RWPE2 (cell line): Measurements from ENCODE around the gene CA6.

Source experiments
- ATAC-seq: fragments of 200-7000 bp; cut with Tn5 transposase; 3 replicates; pipeline ENCODE4 v1.9.1; 2021; ENCODE audit warnings: low read depth
- DNase-seq: peaks from one replicate; pipeline ENCODE4 v3.0.0-alpha.2; 2020; ENCODE audit warnings: low spot score
- H3K27ac ChIP-seq: fragments of 450-650 bp; 2 replicates; pipeline ENCODE4 v1.5.1; 2017; ENCODE audit warnings: mild to moderate bottlenecking; ENCODE audit not compliant: poor library complexity, severe bottlenecking
- H3K27me3 ChIP-seq: fragments of 250-450 bp; sonication (Bioruptor Pico); 2 replicates; pipeline ENCODE4 v1.5.1; 2021; ENCODE audit warnings: mild to moderate bottlenecking, moderate library complexity; ENCODE audit not compliant: insufficient read depth, poor library complexity, severe bottlenecking
- H3K36me3 ChIP-seq: fragments of 250-450 bp; sonication (Bioruptor Pico); 2 replicates; pipeline ENCODE4 v1.5.1; 2020; ENCODE audit warnings: low read depth, mild to moderate bottlenecking, moderate library complexity
- H3K4me1 ChIP-seq: fragments of 250-450 bp; sonication (Bioruptor Pico); 2 replicates; pipeline ENCODE4 v1.5.1; 2021; ENCODE audit warnings: mild to moderate bottlenecking, moderate library complexity; ENCODE audit not compliant: insufficient read depth, poor library complexity, severe bottlenecking
- H3K4me3 ChIP-seq: fragments of 250-450 bp; sonication (Bioruptor Pico); 2 replicates; pipeline ENCODE4 v1.5.1; 2021; ENCODE audit warnings: mild to moderate bottlenecking, moderate library complexity; ENCODE audit not compliant: severe bottlenecking
- H3K9me3 ChIP-seq: fragments of 250-450 bp; sonication (Bioruptor Pico); 2 replicates; pipeline ENCODE4 v1.5.1; 2021; ENCODE audit warnings: mild to moderate bottlenecking, moderate library complexity; ENCODE audit not compliant: severe bottlenecking
- TF ChIP-seq, protein P1 (sequence below): fragments of 450-650 bp; IDR thresholded peaks from one replicate; pipeline ENCODE4 v1.5.1; 2017; ENCODE audit warnings: mild to moderate bottlenecking, moderate library complexity; ENCODE audit not compliant: poor library complexity, severe bottlenecking

CA6 gene

GRCh38 chr1:9022773-9023172, 77.1 kb downstream of the CA6 start:
- Histone ChIP-seq H3K36me3 (no peaks in the 10 kb centered on the region), H3K9me3 (no peaks in the 10 kb centered on the region), H3K27ac (no peak overlapping the region), H3K4me1 (no peaks in the 10 kb centered on the region), H3K4me3 (no peak overlapping the region), H3K27me3 (no peaks in the 10 kb centered on the region)
- ATAC-seq (no peak), DNase-seq (no peak)
- TF ChIP-seq, protein P1, sequence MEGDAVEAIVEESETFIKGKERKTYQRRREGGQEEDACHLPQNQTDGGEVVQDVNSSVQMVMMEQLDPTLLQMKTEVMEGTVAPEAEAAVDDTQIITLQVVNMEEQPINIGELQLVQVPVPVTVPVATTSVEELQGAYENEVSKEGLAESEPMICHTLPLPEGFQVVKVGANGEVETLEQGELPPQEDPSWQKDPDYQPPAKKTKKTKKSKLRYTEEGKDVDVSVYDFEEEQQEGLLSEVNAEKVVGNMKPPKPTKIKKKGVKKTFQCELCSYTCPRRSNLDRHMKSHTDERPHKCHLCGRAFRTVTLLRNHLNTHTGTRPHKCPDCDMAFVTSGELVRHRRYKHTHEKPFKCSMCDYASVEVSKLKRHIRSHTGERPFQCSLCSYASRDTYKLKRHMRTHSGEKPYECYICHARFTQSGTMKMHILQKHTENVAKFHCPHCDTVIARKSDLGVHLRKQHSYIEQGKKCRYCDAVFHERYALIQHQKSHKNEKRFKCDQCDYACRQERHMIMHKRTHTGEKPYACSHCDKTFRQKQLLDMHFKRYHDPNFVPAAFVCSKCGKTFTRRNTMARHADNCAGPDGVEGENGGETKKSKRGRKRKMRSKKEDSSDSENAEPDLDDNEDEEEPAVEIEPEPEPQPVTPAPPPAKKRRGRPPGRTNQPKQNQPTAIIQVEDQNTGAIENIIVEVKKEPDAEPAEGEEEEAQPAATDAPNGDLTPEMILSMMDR = no peak
